Measurements from ENCODE around the gene TMOD1.

TMOD1 gene

DNA sequence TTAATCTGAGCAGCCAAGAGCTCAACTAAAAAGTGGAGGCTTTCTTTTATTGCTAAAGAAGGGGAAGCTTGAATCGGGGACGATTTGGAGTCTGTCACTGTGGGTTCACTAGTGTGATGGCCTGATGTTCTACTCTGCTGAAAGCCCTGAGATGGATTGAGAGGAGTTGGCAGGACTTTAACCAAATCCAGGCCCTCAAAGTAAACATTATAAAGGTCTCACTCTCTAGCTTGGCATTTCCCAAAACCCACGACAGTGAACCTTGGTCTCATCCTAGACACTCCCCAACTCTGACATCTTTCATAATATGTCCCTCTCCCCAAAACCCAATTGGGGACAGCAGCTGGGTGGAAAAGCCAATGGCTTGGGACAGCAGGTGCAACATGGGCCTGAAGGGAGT lies 32.7 kb downstream of the TMOD1 start:
- H3K4me1 Mint-ChIP-seq: peaks cover 0 to 2% of the 10 kb centered on the region in 2 donors
- H3K36me3 Mint-ChIP-seq: no peaks in the 10 kb centered on the region
- no peak overlapping the region for H3K4me3 Mint-ChIP-seq
- DNase-seq: no peak
- H3K27ac Mint-ChIP-seq: no peak overlapping the region
- no peaks in the 10 kb centered on the region for H3K9me3 Mint-ChIP-seq
- peaks cover 5 to 13% of the 10 kb centered on the region in 2 donors for H3K27me3 Mint-ChIP-seq
- ATAC-seq (replicated peaks): no peak

DNA sequence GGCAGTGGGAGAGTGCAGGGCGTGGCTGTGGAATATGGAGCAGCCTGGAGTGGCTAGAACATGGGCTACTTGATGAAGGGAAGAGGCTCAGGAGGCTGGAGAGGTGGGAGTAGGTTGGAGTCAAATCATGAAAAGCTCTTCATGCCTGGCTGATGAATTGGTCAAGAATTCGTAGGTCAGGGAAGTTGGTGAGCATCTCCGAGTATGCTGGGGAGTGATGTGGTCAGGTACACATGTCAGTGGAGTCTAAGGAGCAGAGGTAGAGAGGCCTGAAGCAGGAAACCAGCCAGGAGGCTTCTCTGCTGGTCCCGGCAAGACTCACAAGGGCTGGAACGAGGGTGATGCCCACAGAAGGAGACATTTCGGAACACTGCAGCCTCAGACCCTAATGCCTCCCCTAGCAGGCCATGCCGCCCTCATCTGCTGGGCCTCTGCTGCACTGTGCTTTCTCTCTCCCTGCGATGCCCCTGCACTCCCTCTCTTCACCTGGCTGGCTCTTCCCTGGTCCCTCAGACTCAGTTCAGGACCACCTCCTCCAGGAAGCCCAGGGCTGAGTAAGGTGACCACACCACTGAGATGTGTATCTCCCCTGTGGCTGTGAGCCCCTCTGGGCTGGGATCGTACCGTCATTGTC lies 33.6 kb downstream of the TMOD1 start:
- peaks cover 5 to 13% of the 10 kb centered on the region in 2 donors for H3K27me3 Mint-ChIP-seq
- no peaks in the 10 kb centered on the region for H3K4me1 Mint-ChIP-seq
- H3K36me3 Mint-ChIP-seq: no peaks in the 10 kb centered on the region
- H3K27ac Mint-ChIP-seq: peak overlapping the region; percentile 3
- H3K4me3 Mint-ChIP-seq: no peak overlapping the region
- H3K9me3 Mint-ChIP-seq: no peaks in the 10 kb centered on the region
- DNase-seq (no peak), ATAC-seq (replicated peaks) (no peak)

- no peak for DNase-seq
- no peak for ATAC-seq (replicated peaks)
- Mint-ChIP-seq H3K4me1 (no peaks in the 10 kb centered on the region), H3K9me3 (no peaks in the 10 kb centered on the region), H3K36me3 (no peaks in the 10 kb centered on the region), H3K27ac (no peak overlapping the region), H3K27me3 (peaks cover 5 to 13% of the 10 kb centered on the region in 2 donors), H3K4me3 (no peak overlapping the region)
Measured at GRCh38 chr9:97535771-97536170, 34.3 kb downstream of the TMOD1 start.

GRCh38 chr9:97536480-97536879 lies 35.0 kb downstream of the TMOD1 start:
- H3K36me3 Mint-ChIP-seq: no peaks in the 10 kb centered on the region
- DNase-seq (no peak), ATAC-seq (replicated peaks) (no peak)
- no peaks in the 10 kb centered on the region for H3K4me1 Mint-ChIP-seq
- H3K27ac Mint-ChIP-seq: no peak overlapping the region
- H3K9me3 Mint-ChIP-seq: no peaks in the 10 kb centered on the region
- peaks cover 5 to 13% of the 10 kb centered on the region in 2 donors for H3K27me3 Mint-ChIP-seq
- H3K4me3 Mint-ChIP-seq: no peak overlapping the region

DNA sequence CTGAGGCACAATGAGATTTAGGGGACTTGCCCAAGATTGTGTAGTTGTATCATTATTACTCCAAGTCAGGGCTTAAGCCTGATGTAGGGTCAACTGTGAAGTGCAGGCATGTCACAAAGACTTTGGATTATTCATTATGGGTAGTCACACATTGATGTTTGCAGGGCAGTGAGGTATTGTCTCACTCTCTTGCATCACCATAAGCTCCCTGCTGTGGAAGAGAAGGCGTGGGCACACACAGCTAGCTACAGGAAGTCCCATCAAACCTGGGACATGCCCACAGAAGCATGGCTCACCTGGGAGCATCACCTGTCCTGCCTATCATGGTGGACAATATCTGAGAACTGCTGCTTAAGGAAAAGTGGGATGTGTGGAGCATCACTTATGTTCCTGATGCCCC lies 42.1 kb downstream of the TMOD1 start:
- Mint-ChIP-seq H3K36me3 (no peaks in the 10 kb centered on the region), H3K27ac (no peak overlapping the region), H3K27me3 (peaks cover 4 to 14% of the 10 kb centered on the region in 2 donors), H3K4me1 (no peaks in the 10 kb centered on the region), H3K9me3 (no peaks in the 10 kb centered on the region), H3K4me3 (no peak overlapping the region)
- DNase-seq (no peak), ATAC-seq (replicated peaks) (no peak)

- Mint-ChIP-seq H3K9me3 (no peaks in the 10 kb centered on the region), H3K4me3 (no peak overlapping the region), H3K27ac (no peak overlapping the region), H3K36me3 (no peaks in the 10 kb centered on the region), H3K27me3 (peaks cover 16 to 18% of the 10 kb centered on the region in 2 donors), H3K4me1 (no peaks in the 10 kb centered on the region)
- ATAC-seq (replicated peaks) (no peak), DNase-seq (no peak)
Measured at GRCh38 chr9:97545486-97545885, 44.0 kb downstream of the TMOD1 start.

- Mint-ChIP-seq H3K36me3 (no peaks in the 10 kb centered on the region), H3K27ac (no peak overlapping the region), H3K27me3 (peaks cover 18 to 19% of the 10 kb centered on the region in 2 donors), H3K9me3 (no peaks in the 10 kb centered on the region), H3K4me1 (no peaks in the 10 kb centered on the region), H3K4me3 (no peak overlapping the region)
- DNase-seq (no peak), ATAC-seq (replicated peaks) (no peak)
Measured at GRCh38 chr9:97547098-97547829, 45.8 kb downstream of the TMOD1 start.

DNA sequence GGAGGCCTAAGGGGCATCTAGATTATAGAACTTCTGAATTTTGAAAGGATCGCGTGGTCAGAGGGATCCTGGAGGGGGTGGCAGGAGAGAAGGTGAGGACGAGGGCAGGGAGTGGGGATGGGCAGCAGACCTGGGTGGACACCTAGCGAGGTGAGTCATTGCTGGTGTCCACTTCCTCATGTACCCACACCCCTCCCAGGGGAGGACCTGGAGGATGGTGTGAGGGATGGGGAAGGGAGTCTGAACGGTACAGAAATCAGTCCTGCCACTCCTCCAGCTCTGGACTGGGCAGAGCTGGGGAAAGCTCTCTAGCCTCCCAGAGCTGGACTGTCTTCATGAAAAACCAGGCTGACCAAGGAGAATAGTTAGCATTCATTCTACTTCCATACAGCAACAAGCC lies 46.9 kb downstream of the TMOD1 start:
- ATAC-seq (replicated peaks) (no peak), DNase-seq (no peak)
- Mint-ChIP-seq H3K9me3 (no peaks in the 10 kb centered on the region), H3K27me3 (peaks cover 18 to 23% of the 10 kb centered on the region in 2 donors), H3K36me3 (no peaks in the 10 kb centered on the region), H3K27ac (no peak overlapping the region), H3K4me1 (no peaks in the 10 kb centered on the region), H3K4me3 (no peak overlapping the region)

DNA sequence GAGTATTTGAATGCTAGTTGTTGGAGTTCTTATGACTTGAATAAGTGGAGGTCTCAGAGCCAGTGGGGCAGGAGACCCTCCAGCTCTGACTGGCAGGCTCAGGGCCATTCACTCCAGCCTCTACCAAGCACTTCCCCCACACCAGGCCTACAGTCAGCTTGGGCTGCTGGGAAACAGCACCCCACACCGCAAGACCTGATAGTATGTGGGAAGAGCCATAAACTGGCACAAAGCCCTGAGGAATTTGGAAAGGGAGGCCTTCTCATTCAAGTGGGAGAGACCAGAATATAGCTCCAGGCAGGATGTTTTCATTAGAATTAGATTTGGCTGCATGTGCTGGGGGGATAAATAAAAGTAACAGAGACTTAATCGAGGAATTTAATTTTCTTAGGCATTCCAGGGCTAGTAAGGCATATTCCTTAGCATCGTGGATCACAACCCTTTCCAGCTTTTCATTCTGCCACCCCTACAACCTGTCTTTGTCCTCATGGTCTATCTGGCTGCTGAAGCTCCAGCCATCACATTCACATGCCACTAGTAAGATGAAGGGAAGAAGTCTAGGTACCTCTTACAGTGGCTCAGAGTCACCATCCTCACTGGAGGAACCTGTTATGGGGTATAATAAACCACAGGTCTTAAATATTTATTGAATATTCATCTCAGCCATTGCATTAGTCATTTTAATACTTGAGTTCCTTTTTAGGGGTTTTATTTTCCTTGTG lies 47.5 kb downstream of the TMOD1 start:
- ATAC-seq (replicated peaks): no peak
- H3K4me1 Mint-ChIP-seq: no peaks in the 10 kb centered on the region
- no peak overlapping the region for H3K27ac Mint-ChIP-seq
- peaks cover 22 to 29% of the 10 kb centered on the region in 2 donors for H3K27me3 Mint-ChIP-seq
- H3K9me3 Mint-ChIP-seq: no peaks in the 10 kb centered on the region
- H3K36me3 Mint-ChIP-seq: no peaks in the 10 kb centered on the region
- no peak for DNase-seq
- no peak overlapping the region for H3K4me3 Mint-ChIP-seq

DNA sequence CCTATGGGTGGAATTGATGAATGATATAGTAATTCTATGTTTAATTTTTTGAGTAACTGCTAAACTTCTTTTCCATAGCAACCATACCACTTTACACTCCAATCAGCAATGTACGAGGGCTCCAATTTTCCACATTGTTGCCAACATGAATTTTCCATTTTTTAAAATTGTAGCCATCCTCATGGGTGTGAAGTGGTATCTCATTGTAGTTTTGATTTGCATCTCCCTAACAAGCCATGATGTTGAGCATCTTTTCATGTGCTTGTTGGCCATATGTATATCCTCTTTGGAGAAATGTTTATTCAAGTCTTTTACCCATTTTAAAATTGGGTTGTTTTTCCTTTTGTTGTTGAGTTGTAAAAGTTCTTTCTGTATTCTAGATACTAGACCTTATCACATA lies 48.9 kb downstream of the TMOD1 start:
- no peak overlapping the region for H3K27ac Mint-ChIP-seq
- ATAC-seq (replicated peaks) (no peak), DNase-seq (no peak)
- H3K4me1 Mint-ChIP-seq: no peaks in the 10 kb centered on the region
- H3K36me3 Mint-ChIP-seq: no peaks in the 10 kb centered on the region
- H3K27me3 Mint-ChIP-seq: peaks cover 34 to 35% of the 10 kb centered on the region in 2 donors
- H3K4me3 Mint-ChIP-seq: no peak overlapping the region
- H3K9me3 Mint-ChIP-seq: no peaks in the 10 kb centered on the region

GRCh38 chr9:97551308-97551707 lies 49.8 kb downstream of the TMOD1 start:
- H3K4me1 Mint-ChIP-seq: no peaks in the 10 kb centered on the region
- ATAC-seq (replicated peaks) (no peak), DNase-seq (no peak)
- peaks cover 42 to 44% of the 10 kb centered on the region in 2 donors for H3K27me3 Mint-ChIP-seq
- no peaks in the 10 kb centered on the region for H3K9me3 Mint-ChIP-seq
- H3K36me3 Mint-ChIP-seq: no peaks in the 10 kb centered on the region
- H3K4me3 Mint-ChIP-seq: no peak overlapping the region
- no peak overlapping the region for H3K27ac Mint-ChIP-seq

- Mint-ChIP-seq H3K4me1 (no peaks in the 10 kb centered on the region), H3K4me3 (no peak overlapping the region), H3K9me3 (no peaks in the 10 kb centered on the region), H3K36me3 (no peaks in the 10 kb centered on the region), H3K27ac (no peak overlapping the region), H3K27me3 (peaks cover 40 to 51% of the 10 kb centered on the region in 2 donors)
- DNase-seq (no peak), ATAC-seq (replicated peaks) (no peak)
Measured at GRCh38 chr9:97553141-97553540, 51.7 kb downstream of the TMOD1 start.

DNA sequence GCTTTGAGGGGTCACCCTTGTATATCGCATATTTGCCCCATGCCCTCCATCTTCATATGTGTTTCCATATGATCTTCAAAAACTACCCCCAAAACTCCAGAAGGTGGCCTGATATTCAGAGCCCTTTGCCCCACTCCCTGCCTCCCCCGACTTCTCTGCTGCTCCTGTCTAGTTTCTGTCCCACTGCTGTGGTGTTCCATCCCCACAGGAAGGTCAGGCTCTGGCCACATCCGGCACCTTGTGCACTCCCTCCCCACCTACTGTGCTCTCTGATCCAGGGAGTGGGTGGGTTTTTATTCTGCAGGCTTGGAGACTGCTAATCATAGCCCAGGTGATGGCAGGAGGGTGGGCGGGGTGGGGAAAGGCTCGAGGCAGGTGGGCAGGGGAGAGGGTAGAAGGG lies 52.4 kb downstream of the TMOD1 start:
- DNase-seq (no peak), ATAC-seq (replicated peaks) (no peak)
- Mint-ChIP-seq H3K27me3 (peaks cover 36 to 48% of the 10 kb centered on the region in 2 donors), H3K4me3 (no peak overlapping the region), H3K36me3 (no peaks in the 10 kb centered on the region), H3K9me3 (no peaks in the 10 kb centered on the region), H3K4me1 (peaks cover under 1% of the 10 kb centered on the region in 2 donors), H3K27ac (no peak overlapping the region)

GRCh38 chr9:97554566-97555075 lies 53.2 kb downstream of the TMOD1 start:
- Mint-ChIP-seq H3K27ac (no peak overlapping the region), H3K4me3 (no peak overlapping the region), H3K9me3 (no peaks in the 10 kb centered on the region), H3K4me1 (peaks cover 2 to 4% of the 10 kb centered on the region in 2 donors), H3K27me3 (peaks cover 42 to 45% of the 10 kb centered on the region in 2 donors), H3K36me3 (no peaks in the 10 kb centered on the region)
- ATAC-seq (replicated peaks): no peak
- DNase-seq: no peak
